Mesothelial cell of epicardium (in vitro differentiated cells): ENCODE data around the gene FLT4. TPM values are rescaled to one million over a fixed set of nuclear protein-coding genes. Genes with fewer than 3 reads are reported as not detected.
A peak's percentile ranks its signal among the peaks of the same experiment; 100 is the strongest.

Source experiments
- DNase-seq, 2 experiments: peaks; one replicate each; pipeline ENCODE4 v3.0.0; 2021; ENCODE audit warnings: low spot score in 2 of 2; ENCODE audit not compliant: unreplicated experiment in 2 of 2
- H3K27ac Mint-ChIP-seq: 2 replicates; pipeline ENCODE4 v1.8.0; 2021; ENCODE audit warnings: mixed read lengths
- H3K27me3 Mint-ChIP-seq: 2 replicates; pipeline ENCODE4 v1.8.0; 2021; ENCODE audit warnings: low read depth, mixed read lengths
- H3K36me3 Mint-ChIP-seq: 2 replicates; pipeline ENCODE4 v1.8.0; 2021; ENCODE audit warnings: mixed read lengths
- H3K4me1 Mint-ChIP-seq: 2 replicates; pipeline ENCODE4 v1.8.0; 2021; ENCODE audit warnings: mixed read lengths
- H3K4me3 Mint-ChIP-seq: 2 replicates; pipeline ENCODE4 v1.8.0; 2021; ENCODE audit warnings: mild to moderate bottlenecking, moderate library complexity, mixed read lengths
- H3K9me3 Mint-ChIP-seq: 2 replicates; pipeline ENCODE4 v1.8.0; 2021; ENCODE audit warnings: mixed read lengths
- CTCF ChIP-seq: fragments of 200-600 bp; sonication (generic); IDR thresholded peaks from one replicate; pipeline ENCODE4 v1.5.0; 2021; ENCODE audit warnings: antibody characterized with exemption; ENCODE audit not compliant: unreplicated experiment
- total RNA-seq: library from RNA; stranded (reverse); gene quantifications from 3 replicates; pipeline ENCODE4 v1.2.1, GENCODE V29; 2021

Gene FLT4
- total RNA-seq, 1 donor from 2014 or later, result 1.8 TPM

DNA sequence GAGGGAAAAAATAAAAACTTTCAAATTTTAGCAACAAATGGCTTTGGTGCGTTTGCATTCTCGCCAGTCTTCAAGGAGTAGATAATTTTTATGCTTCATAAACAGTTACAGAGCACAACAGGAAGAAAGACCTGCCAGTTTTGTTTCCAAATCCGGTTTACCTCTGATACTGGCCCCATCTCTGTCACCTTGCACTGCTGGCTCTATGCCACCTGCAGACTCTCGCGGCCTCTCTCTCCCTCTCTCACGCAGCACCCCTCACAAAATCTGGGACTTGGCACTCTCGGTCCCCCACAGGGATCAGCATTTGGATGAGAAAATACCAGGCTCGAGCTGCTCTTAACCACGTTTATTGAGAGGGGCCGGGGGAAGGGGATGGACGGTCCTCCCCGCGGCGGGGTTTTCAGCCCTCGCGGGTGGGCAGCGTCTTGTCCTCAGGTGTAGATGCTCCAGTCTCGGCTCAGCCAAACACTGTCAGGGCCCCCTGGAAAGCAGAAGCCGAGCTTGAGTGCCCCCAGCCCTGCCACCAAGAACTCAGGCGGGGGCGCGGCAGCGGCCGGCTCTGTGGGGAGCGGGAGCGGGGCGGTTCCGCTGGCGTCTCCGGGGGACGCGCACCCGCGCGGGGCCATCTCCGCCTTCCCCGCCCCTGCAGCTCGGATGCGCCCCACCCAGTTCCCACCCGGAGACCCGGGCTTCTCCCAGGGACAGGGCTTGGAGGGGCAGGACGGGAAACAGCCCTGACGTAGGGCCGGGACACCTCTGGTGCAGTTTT, 59.4 kb downstream of the FLT4 start:
- Mint-ChIP-seq H3K4me1 (peaks cover 11% of the 10 kb centered on the region), H3K4me3 (peak overlapping the region; percentile 47), H3K27ac (no peak overlapping the region), H3K9me3 (peaks cover 15% of the 10 kb centered on the region), H3K36me3 (no peaks in the 10 kb centered on the region), H3K27me3 (peaks cover 81% of the 10 kb centered on the region)
- no peak for DNase-seq
- no peak for TF ChIP-seq CTCF

DNA sequence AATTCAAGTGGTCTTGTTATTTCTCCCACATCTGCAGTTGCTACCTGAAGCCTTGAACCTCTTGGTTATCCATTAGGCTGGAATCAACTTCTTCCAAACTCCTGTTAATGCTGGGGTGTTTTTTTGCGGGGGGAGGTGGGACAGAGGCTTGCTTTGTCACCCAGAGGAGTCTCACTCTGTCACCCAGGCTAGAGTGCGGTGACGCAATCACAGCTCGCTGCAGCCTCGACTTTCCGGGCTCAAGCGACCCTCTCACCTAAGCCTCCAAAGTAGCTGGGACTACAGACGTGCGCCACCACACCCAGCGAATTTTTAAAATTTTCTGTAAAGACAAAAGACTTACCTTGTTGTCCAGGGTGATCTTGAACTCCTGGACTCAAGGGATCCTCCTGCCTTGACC, 62.5 kb downstream of the FLT4 start:
- TF ChIP-seq CTCF, result no peak
- Mint-ChIP-seq H3K27ac (no peak overlapping the region), H3K4me3 (no peak overlapping the region), H3K4me1 (peaks cover 7% of the 10 kb centered on the region), H3K27me3 (peaks cover 56% of the 10 kb centered on the region), H3K9me3 (peaks cover 32% of the 10 kb centered on the region), H3K36me3 (peaks cover 5% of the 10 kb centered on the region)
- DNase-seq, result no peak

DNA sequence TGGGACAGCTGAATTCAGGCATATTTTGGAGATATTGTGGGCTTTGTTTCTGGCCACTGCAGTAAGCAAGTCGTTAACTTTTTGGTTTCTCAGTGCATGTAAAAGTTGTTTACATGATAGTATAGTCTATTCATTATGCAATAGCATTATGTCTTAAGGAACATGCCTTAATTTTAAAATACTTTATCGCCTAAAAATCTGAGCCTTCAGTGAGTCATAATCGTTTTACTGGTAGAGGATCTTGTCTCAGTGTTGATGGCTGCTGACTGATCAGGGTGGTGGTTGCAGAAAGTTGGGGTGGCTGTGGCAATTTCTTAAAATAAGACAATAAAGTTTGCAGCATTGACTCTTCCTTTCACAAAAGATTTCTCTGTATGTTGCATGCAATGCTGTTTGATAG, 63.2 kb downstream of the FLT4 start:
- peaks cover 32% of the 10 kb centered on the region for H3K9me3 Mint-ChIP-seq
- no peak for DNase-seq
- H3K4me3 Mint-ChIP-seq, result no peak overlapping the region
- peaks cover 56% of the 10 kb centered on the region for H3K27me3 Mint-ChIP-seq
- H3K36me3 Mint-ChIP-seq, result peaks cover 5% of the 10 kb centered on the region
- no peak for TF ChIP-seq CTCF
- peaks cover 7% of the 10 kb centered on the region for H3K4me1 Mint-ChIP-seq
- H3K27ac Mint-ChIP-seq, result no peak overlapping the region

DNA sequence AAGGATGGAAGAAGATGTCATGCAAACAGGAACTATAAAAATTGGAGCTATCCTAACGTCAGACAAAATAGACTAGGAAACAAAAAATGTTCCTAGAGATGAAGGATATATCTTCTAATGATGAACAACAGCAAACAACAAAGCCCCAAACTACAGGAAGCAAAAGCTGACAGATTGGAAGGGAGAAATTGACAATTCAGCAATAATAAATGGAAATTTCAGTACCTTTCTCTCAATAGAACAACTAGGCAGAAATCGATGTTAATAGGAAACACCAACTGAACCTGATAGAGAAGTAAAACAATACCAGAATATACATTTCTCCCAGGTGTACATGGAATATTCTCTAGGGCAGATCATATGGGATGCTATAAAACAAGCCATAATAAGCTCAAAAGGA, 65.7 kb downstream of the FLT4 start:
- Mint-ChIP-seq H3K9me3 (peaks cover 32% of the 10 kb centered on the region), H3K27me3 (peaks cover 37% of the 10 kb centered on the region), H3K4me3 (no peak overlapping the region), H3K36me3 (peaks cover 5% of the 10 kb centered on the region), H3K4me1 (no peaks in the 10 kb centered on the region), H3K27ac (no peak overlapping the region)
- no peak for TF ChIP-seq CTCF
- DNase-seq, result no peak

GRCh38 chr5:180580681-180581080, 68.7 kb downstream of the FLT4 start:
- Mint-ChIP-seq H3K27ac (no peak overlapping the region), H3K27me3 (peaks cover 9% of the 10 kb centered on the region), H3K4me1 (no peaks in the 10 kb centered on the region), H3K4me3 (no peak overlapping the region), H3K36me3 (peaks cover 23% of the 10 kb centered on the region), H3K9me3 (peaks cover 24% of the 10 kb centered on the region)
- no peak for TF ChIP-seq CTCF
- DNase-seq, result no peak

GRCh38 chr5:180575571-180575970, 73.8 kb downstream of the FLT4 start:
- Mint-ChIP-seq H3K27me3 (no peaks in the 10 kb centered on the region), H3K9me3 (no peaks in the 10 kb centered on the region), H3K27ac (no peak overlapping the region), H3K4me1 (no peaks in the 10 kb centered on the region), H3K36me3 (peaks cover 36% of the 10 kb centered on the region), H3K4me3 (no peak overlapping the region)
- DNase-seq, result no peak
- no peak for TF ChIP-seq CTCF
